HG02588 (cell line): ENCODE data around the gene PRKD3.
"Not testable (repeated sequence)": the region's sequence is repeated elsewhere in the genome, so short reads cannot be mapped to it uniquely, and the experiment has no call there.

ENCODE experiments used
- ATAC-seq: cut with Tn5 transposase; IDR thresholded peaks from one replicate; pipeline ENCODE4 v1.9.1; 2021; ENCODE audit warnings: mild to moderate bottlenecking, moderate library complexity; ENCODE audit not compliant: unreplicated experiment

Gene PRKD3

GRCh38 chr2:37317746-37318145, 6.9 kb downstream of the PRKD3 start:
- ATAC-seq, result no peak

GRCh38 chr2:37316181-37316580, 8.5 kb downstream of the PRKD3 start:
- ATAC-seq, result no peak

- no peak for ATAC-seq
Observed at GRCh38 chr2:37315364-37315763, 9.3 kb downstream of the PRKD3 start.

DNA sequence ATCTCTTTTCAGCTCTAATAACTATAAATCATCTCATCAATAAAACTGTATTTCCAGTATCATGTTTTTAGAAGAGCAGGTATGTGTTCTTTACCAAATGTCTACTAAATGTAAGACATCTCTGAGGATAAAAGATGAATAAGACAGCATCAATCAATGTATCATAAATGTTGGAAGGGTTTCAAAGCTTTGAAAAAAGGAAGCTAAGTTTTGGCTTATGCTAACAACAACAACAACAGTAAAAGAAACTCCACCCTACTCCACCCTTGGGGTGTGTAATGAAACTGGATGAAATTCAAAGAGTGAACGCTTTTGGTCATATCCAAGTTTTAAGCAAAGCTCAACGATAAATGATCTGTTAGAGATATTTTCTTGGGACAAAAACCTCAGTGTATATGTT, 17.1 kb downstream of the PRKD3 start:
- ATAC-seq, result no peak

GRCh38 chr2:37306024-37306423, 18.6 kb downstream of the PRKD3 start:
- no peak for ATAC-seq

DNA sequence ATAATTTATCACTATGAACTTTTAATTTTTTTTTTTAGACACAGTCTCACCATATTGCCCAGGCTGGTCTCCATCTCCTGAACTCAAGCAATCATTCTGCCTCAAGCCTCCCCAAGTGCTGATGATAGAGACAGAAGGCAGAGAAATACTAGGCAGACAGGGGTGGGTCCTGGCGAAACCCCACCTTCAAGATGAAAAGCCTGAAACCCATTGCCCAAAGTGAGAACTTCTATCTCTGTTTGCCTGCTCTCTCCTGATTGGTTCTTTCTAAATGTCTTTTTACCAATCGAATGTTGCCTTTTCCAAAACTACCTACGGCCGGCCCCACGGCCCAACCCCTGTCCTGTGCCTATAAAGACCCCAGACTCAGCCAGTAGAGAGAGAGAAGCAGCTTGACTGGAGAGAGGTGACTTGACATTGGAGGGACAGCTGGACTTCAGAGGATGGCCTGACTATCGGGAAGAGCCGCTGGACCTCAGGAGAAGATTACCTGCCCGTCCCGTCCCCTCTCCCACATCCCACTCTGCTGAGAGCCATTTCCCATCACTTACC, 21.9 kb downstream of the PRKD3 start:
- ATAC-seq, result no peak

GRCh38 chr2:37301408-37301807, 23.2 kb downstream of the PRKD3 start:
- ATAC-seq, result no peak

- no peak for ATAC-seq
Observed at GRCh38 chr2:37300578-37300977, 24.1 kb downstream of the PRKD3 start.

GRCh38 chr2:37300146-37300545, 24.5 kb downstream of the PRKD3 start:
- no peak for ATAC-seq

- ATAC-seq, result no peak
Observed at GRCh38 chr2:37297632-37298031, 27.0 kb downstream of the PRKD3 start.

GRCh38 chr2:37295469-37296073, 29.1 kb downstream of the PRKD3 start:
- no peak for ATAC-seq

- not testable (repeated sequence) for ATAC-seq
Observed at GRCh38 chr2:37294858-37295257, 29.8 kb downstream of the PRKD3 start.

DNA sequence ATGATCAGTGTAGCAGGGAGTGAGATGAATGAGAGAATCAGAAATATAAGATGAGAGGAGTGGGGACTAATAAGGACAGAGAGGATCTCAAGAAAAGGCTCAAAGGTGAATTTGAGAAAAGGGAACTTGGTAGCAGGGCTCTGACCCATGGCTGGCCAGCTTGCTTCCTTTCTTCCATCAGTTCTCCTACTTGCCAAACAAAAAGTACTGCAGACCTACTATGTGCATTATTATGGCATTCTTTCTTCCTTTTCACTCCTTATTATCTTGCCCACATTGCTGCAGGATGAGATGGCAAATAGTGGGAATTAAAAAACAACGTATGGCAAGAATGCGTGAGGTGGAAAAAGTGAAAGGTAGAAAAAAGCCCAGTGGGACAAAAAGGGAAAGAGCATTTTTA, 33.0 kb downstream of the PRKD3 start:
- no peak for ATAC-seq

DNA sequence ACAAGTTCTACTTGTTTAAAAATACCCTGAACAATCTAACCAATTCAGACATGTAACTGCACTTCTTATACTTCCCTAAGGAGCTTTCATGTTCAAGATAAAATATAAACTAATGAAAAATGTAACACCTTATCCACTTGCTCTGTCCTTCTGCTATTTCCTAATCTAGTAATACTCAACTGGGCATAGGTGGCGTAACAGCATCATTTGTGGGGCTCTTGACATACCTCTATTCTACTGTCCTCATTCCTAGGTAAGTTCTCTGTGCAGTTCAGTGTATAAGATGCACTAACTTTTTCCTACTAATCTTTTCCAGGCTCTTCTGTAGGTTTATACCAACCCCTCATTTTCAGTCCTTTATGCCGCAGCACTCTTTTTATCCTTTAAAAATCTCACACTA, 36.7 kb downstream of the PRKD3 start:
- ATAC-seq, result no peak

DNA sequence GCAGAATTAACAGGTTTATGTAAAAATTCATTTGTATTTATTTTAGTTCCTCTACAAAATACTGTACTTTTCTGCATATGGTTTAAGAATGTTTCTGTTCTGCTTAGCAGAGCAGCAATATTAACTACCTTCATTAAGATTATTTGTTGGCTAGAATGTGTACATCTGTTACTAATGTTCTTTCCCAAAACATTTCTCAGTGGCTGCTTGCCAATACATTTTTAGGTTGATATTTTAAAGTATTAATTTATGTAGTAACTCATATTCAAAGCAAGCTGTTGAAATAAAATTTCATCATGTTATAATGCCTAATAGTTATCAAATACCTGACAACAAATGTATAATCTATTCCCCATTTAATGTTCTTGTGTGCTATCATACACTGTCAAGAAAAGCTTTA, 40.3 kb downstream of the PRKD3 start:
- ATAC-seq, result no peak

- no peak for ATAC-seq
Observed at GRCh38 chr2:37283207-37283606, 41.4 kb downstream of the PRKD3 start.

- ATAC-seq, result no peak
Observed at GRCh38 chr2:37282746-37283145, 41.9 kb downstream of the PRKD3 start.

GRCh38 chr2:37281916-37282315, 42.7 kb downstream of the PRKD3 start:
- no peak for ATAC-seq

DNA sequence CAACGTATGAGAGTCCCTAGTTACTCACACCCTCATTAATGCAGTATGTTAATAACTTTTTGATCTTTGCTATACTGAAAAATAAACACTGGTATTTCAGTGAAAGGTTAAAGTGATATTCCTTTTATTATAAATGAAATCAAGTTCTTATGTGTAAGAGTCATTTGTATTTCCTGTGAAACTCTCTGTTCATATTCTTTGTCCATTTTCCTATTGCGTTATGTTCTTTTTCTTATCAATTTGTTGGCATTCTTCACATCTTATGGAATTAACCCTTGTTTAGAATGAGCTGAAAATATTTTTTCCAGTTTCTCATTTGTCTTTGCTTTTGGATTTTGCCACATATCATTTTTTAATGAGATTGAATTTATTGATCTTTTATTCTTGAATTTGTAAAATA, 48.3 kb downstream of the PRKD3 start:
- no peak for ATAC-seq
